Tibial nerve (tissue), 4 donors: ENCODE data around the gene ISG20. TPM values are rescaled to one million over a fixed set of nuclear protein-coding genes. Genes with fewer than 3 reads are reported as not detected.

Source experiments
- DNase-seq, 2 donors: peaks; one replicate each; pipeline ENCODE4 v3.0.0-alpha.2; 2019; ENCODE audit warnings: low spot score in 2 of 2
- H3K27ac ChIP-seq, 4 donors: fragments of 200-600 bp; sonication (generic) in 3 of 4; one replicate each; pipeline ENCODE4 v1.5.1; 2017 to 2019; ENCODE audit warnings: mild to moderate bottlenecking in 1 of 4
- H3K27me3 ChIP-seq, 2 donors: fragments of 200-600 bp; sonication (generic) in 1 of 2; one replicate each; pipeline versions ENCODE4 v1.5.1 to v1.6.0; 2017 to 2019
- H3K36me3 ChIP-seq, 3 donors: fragments of 200-600 bp; sonication (generic); one replicate each; pipeline ENCODE4 v1.5.1; 2018 to 2019
- H3K4me1 ChIP-seq, 4 donors: fragments of 200-600 bp; sonication (generic) in 3 of 4; one replicate each; pipeline ENCODE4 v1.5.1; 2017 to 2019
- H3K4me3 ChIP-seq, 4 donors: fragments of 200-600 bp; sonication (generic) in 3 of 4; one replicate each; pipeline ENCODE4 v1.5.1; 2017 to 2019; ENCODE audit warnings: mild to moderate bottlenecking in 1 of 4, moderate library complexity in 1 of 4
- H3K9me3 ChIP-seq, 4 donors: fragments of 200-600 bp; sonication (generic) in 3 of 4; one replicate each; pipeline ENCODE4 v1.5.1; 2017 to 2019
- EP300 ChIP-seq, 2 donors: sonication (generic); formaldehyde crosslinking; IDR thresholded peaks; one replicate each; pipeline ENCODE4 v1.6.1; 2017; ENCODE audit warnings: antibody characterized with exemption in 2 of 2, mild to moderate bottlenecking in 1 of 2
- POLR2A ChIP-seq, 2 donors: fragments of 450-650 bp; IDR thresholded peaks; one replicate each; pipeline ENCODE4 v1.6.1; 2017; ENCODE audit warnings: antibody characterized with exemption in 2 of 2, mild to moderate bottlenecking in 2 of 2, moderate library complexity in 2 of 2
- WGBS, 2 donors: methylation state at CpG; one replicate each; pipeline ENCODE4 v1.1.5; 2018; 5-methylcytosine and 5-hydroxymethylcytosine counted together
- total RNA-seq, 4 donors: library from RNA; depleted of rRNA; stranded (reverse); fragments of >200 nt; gene quantifications; one replicate each; pipeline ENCODE4 v1.1.0, GENCODE V29; 2016
- TF ChIP-seq, protein P1 (sequence below), 5 experiments: fragments of 200-600 bp in 3 of 5; fragments of 450-650 bp in 2 of 5; sonication (generic) in 3 of 5; IDR thresholded peaks; one replicate each; pipeline ENCODE4 v1.5.1; 2016 to 2019; ENCODE audit warnings: antibody characterized with exemption in 5 of 5, mild to moderate bottlenecking in 3 of 5, moderate library complexity in 2 of 5

Gene ISG20
- total RNA-seq, 4 donors from 2014 or later: 18.2 to 34.5 (median 23.8) TPM

DNA sequence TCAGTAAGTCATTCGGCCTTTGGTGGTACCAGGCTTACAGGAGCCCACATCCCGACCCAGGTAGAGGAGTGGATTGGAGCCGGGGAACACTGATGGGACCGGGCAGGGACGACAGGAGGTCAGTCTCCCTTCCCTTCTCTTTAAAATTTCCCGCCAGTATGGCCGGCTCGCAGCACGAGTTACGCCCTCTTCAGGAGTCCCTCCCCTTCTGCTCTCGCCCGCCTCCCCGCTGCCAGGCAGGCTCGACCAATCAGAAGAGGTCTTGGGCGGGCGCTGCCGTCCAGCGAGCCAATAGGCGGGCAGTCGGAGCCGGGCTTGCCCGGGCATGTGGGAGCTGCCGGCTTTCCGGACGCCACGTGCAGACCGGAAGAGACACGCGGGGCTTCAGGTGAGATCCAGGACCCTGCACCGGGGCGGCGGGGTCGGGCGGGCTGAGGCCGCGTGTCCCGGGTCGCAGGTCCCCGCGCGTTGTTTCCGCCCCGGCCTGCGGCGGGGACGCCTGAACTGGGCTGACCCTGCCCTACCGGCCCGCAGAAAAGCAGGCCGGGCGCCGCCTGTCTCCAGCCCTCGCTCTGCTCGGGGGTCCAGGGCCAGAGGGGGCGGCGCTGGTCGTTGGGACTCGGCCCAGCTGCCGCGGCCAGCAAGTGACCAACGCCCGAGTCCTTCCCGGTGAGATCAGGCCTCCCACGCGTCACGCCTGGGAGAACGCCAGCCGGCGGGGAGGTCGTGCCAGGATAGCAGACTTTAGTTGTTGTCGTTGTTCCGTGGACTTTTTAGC, 17.6 kb upstream of the ISG20 start, which contains the start of gene AEN:
AEN (plus strand) TSS at position 346 of the 778 bp plus-strand sequence. CDS start 4,870 bp downstream, outside the sequence.
- whole genome bisulfite sequencing, 2 donors: 0% methylated on average over 49 to 51 of the region's 71 CpGs
- peak; percentile 91 for DNase-seq

DNA sequence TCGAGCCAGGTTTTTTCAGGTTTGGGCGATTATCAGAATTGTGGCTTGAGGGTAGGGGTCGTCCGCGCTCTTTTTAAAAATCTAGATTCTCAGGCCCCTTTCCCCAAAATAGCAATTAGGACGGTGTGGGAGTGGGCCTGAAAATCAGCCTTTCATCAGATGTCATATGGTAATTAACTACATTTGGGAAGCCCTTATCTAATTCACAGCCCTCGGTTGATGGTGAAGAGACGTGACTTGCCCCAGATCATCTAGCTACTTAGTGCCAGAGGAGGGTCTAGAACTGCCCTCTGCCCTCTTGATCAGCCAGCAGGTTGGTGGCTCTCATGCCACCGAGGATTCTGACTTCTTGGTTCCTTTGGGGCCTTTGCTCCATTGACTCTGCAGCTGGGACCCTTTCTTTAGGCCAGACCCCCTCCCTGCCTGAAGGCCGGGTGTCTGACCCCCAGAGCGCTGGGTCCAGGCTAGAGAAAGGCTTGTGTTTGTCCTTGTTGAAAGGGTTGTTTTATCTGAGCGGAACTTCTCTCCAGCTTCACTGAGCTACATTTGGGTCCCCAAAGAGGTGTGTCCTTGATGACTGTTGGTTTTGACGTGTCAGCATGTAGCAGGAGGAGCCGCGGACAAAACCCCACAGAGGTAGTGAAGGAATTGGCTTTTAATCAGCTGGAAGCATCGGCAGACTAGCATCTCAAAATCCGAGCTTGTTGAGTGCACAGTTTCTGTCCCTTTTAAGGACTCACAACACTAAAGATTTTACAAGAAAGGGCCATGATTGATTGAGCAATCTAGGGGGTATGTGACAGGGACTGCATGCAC, 16.8 kb upstream of the ISG20 start:
- H3K27me3 ChIP-seq: no peaks in the 10 kb centered on the region
- peaks cover 0 to 12% (median 0%) of the 10 kb centered on the region in 3 donors for H3K36me3 ChIP-seq
- peaks cover 0 to 49% (median 30%) of the 10 kb centered on the region in 4 donors for H3K4me1 ChIP-seq
- TF ChIP-seq POLR2A (IDR thresholded peaks at IDR 0.05) (no peak), EP300 (IDR thresholded peaks at IDR 0.05) (no peak)
- TF ChIP-seq, protein P1, sequence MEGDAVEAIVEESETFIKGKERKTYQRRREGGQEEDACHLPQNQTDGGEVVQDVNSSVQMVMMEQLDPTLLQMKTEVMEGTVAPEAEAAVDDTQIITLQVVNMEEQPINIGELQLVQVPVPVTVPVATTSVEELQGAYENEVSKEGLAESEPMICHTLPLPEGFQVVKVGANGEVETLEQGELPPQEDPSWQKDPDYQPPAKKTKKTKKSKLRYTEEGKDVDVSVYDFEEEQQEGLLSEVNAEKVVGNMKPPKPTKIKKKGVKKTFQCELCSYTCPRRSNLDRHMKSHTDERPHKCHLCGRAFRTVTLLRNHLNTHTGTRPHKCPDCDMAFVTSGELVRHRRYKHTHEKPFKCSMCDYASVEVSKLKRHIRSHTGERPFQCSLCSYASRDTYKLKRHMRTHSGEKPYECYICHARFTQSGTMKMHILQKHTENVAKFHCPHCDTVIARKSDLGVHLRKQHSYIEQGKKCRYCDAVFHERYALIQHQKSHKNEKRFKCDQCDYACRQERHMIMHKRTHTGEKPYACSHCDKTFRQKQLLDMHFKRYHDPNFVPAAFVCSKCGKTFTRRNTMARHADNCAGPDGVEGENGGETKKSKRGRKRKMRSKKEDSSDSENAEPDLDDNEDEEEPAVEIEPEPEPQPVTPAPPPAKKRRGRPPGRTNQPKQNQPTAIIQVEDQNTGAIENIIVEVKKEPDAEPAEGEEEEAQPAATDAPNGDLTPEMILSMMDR (IDR thresholded peaks at IDR 0.05): no peak
- peak overlapping the region; percentile 97 to 100 (median 98) for H3K4me3 ChIP-seq
- 6% methylated on average over 17 of the region's 17 CpGs for WGBS, 2 donors
- H3K27ac ChIP-seq: peak overlapping the region; percentile 53 to 89 (median 86)
- no peaks in the 10 kb centered on the region for H3K9me3 ChIP-seq
- no peak for DNase-seq

More for the DNA sequence above, 17.6 kb upstream of the ISG20 start, which contains the start of gene AEN:
- Histone ChIP-seq H3K4me3 (peak within 1 kb of the TSS; percentile 97 to 100 (median 98)), H3K27ac (peak within 1 kb of the TSS; percentile 53 to 89 (median 86)), H3K27me3 (no peaks in the 10 kb centered on the region), H3K9me3 (no peaks in the 10 kb centered on the region), H3K36me3 (peaks cover 0 to 3% (median 0%) of the 10 kb centered on the region in 3 donors), H3K4me1 (peaks cover 0 to 49% (median 27%) of the 10 kb centered on the region in 4 donors)
- TF ChIP-seq POLR2A (IDR thresholded peaks at IDR 0.05): peak in 1 of 2 donors; percentile 50
- peak; percentile 38 to 64 for TF ChIP-seq EP300 (IDR thresholded peaks at IDR 0.05)
- TF ChIP-seq, protein P1 (IDR thresholded peaks at IDR 0.05): peak in 1 of 5 experiments; percentile 29

DNA sequence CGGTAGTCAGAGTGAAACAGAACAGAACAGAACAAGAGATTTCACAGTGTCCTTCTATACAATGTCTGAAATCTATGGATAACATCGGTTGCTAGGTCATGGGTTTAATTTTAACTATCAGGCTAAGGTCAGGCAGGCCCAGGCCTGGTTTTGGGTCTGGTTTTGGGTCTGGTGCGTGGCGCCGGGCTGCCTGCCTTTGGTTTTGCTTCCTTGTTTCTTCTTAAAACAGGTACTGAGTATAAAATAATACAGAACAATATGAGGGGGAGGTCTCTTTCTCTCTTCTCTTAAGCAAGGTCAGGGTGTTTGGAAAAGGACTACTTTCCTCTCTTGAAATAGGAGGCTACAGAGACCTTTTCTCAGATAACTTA, 16.2 kb upstream of the ISG20 start:
- Histone ChIP-seq H3K36me3 (peaks cover 0 to 17% (median 0%) of the 10 kb centered on the region in 3 donors), H3K27ac (peak overlapping the region; percentile 12 to 89 (median 86)), H3K27me3 (no peaks in the 10 kb centered on the region), H3K4me1 (peaks cover 0 to 49% (median 32%) of the 10 kb centered on the region in 4 donors), H3K4me3 (peak overlapping the region in 3 of 4 donors; percentile 97 to 100 (median 99)), H3K9me3 (no peaks in the 10 kb centered on the region)
- WGBS, 2 donors: 52 to 59% methylated on average over 5 of the region's 5 CpGs
- TF ChIP-seq, protein P1 (IDR thresholded peaks at IDR 0.05): no peak
- TF ChIP-seq EP300 (IDR thresholded peaks at IDR 0.05): no peak
- TF ChIP-seq POLR2A (IDR thresholded peaks at IDR 0.05): no peak
- no peak for DNase-seq

DNA sequence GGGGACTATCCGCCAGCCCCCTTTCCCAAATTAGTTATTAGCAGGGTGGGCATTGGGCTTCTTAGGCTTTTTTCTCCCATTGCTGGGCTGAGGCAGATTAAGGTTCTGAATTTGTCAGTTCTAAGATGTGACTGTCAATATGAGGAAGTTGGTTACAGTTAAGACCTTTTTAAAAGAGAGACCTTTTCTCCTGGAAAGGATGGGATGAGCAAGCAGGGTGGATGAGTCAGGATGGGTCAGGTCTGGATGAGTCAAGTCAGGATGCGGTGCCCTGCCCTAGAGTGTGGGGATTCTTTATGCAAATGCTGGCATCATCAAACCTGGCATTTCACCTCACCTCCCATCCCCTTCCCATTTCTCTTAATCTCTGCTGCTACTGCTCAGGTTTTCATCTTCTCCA, 15.8 kb upstream of the ISG20 start:
- Histone ChIP-seq H3K9me3 (no peaks in the 10 kb centered on the region), H3K36me3 (peaks cover 0 to 21% (median 0%) of the 10 kb centered on the region in 3 donors), H3K4me1 (peaks cover 0 to 49% (median 32%) of the 10 kb centered on the region in 4 donors), H3K4me3 (peak overlapping the region in 1 of 4 donors; percentile 97), H3K27me3 (no peaks in the 10 kb centered on the region), H3K27ac (peak overlapping the region; percentile 12 to 89 (median 74))
- TF ChIP-seq EP300 (IDR thresholded peaks at IDR 0.05) (no peak), POLR2A (IDR thresholded peaks at IDR 0.05) (no peak)
- TF ChIP-seq, protein P1 (IDR thresholded peaks at IDR 0.05): no peak
- 72 to 75% methylated on average over 2 of the region's 2 CpGs for WGBS, 2 donors
- DNase-seq: no peak
